Non-pigmented ciliary epithelial cell (primary cell): ENCODE data around the gene MGAT5.

Experiments used
- DNase-seq: peaks from one replicate; pipeline ENCODE4 v3.0.0-alpha.2; 2010; ENCODE audit warnings: low read depth

MGAT5 gene, protein sequence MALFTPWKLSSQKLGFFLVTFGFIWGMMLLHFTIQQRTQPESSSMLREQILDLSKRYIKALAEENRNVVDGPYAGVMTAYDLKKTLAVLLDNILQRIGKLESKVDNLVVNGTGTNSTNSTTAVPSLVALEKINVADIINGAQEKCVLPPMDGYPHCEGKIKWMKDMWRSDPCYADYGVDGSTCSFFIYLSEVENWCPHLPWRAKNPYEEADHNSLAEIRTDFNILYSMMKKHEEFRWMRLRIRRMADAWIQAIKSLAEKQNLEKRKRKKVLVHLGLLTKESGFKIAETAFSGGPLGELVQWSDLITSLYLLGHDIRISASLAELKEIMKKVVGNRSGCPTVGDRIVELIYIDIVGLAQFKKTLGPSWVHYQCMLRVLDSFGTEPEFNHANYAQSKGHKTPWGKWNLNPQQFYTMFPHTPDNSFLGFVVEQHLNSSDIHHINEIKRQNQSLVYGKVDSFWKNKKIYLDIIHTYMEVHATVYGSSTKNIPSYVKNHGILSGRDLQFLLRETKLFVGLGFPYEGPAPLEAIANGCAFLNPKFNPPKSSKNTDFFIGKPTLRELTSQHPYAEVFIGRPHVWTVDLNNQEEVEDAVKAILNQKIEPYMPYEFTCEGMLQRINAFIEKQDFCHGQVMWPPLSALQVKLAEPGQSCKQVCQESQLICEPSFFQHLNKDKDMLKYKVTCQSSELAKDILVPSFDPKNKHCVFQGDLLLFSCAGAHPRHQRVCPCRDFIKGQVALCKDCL

DNA sequence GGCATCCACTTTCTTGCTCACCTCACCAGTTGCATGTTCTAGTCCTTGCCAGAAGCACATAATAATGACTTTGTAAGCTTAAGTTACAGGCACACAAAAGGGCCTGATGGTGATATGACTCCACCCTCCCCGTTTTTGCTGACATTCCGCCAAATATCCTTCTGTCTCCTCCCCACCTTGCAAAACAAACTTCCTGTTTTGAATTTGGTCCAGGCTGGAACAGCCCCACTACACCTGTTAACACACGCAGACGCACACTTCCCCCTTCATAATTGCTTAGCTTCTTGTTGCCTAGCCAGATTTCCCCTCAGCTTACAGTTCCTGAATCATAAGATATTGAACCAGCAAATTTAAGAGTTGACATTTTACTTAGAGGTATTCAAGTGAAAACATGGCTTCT lies at the start of gene MGAT5:
Gene MGAT5, plus strand, starts transcription at position 269 of the 400 bp plus-strand sequence. CDS start 332 bp downstream, outside the sequence.
- no peak for DNase-seq

DNA sequence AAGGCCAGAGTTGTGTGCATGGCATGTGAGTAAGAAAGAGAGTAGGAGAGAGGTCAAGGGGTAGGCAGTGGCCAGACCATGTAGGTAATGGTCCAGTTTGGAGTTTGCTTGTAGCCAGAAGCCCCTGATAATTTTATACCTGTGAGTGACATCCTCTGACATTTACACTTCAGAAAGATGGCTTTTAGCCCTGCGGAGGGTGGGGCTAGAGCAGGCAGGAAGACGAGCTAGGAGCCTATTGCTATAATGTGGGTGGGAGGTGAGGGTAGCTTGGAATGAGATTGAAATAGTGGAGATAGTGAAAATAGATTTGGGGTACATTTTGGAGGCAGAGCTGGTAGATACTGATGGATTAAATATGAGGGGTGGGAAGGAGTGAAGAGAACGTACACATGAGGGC lies 48.8 kb upstream of the MGAT5 start:
- DNase-seq = no peak

DNA sequence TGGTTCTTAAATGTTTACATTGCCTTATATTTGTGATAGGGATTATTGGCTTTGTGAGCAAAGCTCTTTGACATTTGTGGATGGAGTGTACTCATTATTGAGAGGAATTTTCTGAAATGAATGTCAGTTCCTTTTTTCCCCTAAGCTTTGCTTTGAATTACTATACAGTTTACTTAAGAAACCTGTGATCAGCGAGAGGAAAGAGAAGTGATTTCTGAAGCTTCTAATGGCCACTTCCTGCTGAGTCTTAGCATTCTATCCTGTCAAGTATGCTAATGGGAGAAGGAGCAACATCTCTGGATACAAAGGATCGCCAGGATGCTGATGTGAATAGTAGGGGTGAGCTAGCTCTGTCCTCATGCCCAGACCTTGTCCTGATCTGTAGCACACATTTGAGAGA lies 47.8 kb upstream of the MGAT5 start:
- DNase-seq = no peak

DNA sequence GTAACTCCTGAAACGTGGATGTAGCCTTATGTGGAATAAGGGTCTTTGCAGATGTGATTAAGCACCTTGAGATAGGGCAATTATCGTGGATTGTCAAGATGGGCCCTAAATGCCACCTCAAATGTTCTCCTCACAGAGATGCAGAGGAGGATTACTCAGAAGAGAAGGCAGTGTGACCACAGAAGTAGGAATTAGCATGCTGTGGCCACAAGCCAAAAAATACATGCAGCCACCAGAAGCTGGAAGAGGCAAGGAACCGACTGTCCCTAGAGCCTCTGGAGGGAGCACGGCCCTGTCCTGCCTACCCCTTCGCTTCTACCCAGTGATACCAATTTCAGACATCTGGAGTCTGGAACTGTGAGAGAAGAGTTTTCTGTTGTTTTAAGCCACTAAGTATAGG lies 47.3 kb upstream of the MGAT5 start:
- peak; percentile 36 for DNase-seq

DNA sequence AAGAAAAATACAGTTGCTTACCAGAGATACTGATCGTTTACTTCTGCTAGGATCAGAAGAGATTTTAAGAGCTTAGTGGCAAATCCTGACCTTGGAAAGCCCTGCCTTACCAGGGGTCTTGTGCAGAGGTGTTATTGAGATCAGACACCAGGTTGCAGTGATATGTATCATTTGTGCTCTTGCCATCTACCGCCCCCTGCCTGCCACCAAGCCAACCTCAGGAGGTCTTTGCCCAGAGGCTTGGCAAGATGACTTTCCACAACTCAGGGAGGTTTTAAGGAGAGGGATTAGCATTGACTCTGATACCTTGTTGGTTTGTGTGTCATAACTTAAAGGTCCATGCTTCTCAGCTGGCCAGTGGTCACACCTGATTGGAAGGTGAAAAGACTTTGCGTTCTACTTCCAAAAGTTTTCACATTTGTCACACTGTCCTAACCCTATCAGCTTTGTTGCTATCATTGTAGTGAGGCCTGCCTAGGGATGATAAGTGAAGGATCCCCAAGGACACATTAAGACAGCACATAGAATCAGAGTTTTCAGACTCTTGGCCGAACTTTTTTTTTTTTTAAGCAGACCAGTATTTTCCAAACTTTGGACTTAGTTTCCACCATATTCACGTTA lies 46.2 kb upstream of the MGAT5 start:
- DNase-seq = no peak

DNA sequence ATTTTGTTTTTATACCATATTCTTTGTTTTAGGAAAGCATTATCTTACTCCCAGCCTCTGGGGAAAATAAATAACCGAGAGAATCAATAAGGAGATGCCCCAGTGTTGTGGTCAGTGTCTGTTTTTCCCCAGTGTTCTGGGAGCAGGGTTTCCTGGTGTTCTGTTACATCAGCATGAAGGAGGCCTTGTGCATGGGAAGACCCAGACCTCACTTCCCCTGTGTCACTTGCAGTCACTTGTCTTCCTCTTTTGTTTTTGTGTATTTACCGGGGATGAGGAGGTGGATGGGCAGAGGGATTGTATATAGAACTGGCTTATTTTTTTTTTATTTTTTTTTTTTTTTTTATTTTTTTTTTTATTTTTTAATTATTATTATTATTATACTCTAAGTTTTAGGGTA lies 45.0 kb upstream of the MGAT5 start:
- DNase-seq = no peak

DNA sequence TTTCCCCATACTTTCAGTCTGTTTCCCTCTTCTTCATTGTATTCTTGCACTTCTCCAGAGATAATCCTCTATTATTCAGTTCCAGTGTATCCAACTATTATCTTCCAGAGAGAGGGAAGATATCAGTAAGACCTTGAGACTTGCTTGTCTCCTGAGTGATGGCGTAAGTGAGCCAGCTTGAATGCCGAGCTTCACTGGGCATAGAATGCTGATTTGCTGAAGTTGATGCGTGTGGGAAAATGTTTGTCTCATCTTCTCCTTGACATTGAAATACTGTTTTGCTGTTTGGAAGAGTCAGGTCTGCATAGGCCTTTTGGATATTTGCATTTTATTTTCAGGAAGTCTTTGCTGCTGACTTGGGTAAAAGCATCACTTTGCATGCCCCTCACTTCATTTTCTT lies 41.1 kb upstream of the MGAT5 start:
- DNase-seq = no peak

DNA sequence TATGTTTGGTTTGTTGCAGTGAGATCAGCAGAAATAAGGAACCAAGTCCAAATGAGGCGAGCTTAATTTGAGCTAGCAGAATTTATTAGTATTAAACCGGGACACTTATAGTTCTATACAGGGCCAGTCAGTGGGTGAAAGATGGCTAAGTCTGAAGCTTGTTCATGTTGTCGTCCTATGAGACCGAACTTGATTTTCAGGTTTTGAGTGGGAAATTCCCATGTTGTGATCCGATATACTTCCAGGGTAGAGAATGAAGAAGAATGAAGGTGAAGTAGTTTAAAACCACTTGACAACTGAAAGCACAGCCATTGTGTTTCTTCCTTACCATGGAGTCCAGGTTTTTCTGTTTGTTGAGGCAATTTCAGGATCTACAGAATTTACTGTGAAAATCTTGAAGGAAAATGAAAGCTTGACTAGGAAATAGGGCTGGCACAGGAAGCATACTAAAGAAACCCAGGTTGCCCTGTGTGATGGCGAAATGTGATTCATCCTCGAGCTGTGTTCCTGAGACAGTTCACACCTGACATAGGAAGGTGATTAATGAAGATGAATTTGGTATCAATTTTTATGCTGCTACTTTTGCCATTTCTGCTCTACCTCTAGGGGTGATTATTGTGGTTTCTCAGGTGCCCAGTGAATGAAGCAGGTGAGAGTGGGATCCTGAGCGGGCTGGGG lies 37.6 kb upstream of the MGAT5 start:
- no peak for DNase-seq

DNA sequence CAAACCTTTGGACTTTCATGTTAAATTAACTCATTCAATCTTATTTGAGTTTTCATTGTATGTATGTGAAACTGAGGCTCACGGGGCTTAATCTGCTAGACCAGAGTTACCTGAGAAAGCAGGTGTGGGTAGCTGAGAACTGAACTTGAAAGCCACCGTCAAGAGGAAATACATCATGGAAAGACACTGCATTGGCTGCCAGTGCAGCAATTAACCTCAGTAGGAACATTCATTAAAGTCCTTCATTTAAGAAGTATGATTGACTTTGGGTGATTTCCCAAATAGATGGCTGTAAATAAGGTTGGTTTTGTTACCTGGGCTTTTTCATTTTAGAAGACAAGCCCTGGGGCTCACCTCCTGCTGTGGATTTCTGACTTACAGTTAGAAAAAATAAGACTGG lies 36.5 kb upstream of the MGAT5 start:
- DNase-seq = no peak

DNA sequence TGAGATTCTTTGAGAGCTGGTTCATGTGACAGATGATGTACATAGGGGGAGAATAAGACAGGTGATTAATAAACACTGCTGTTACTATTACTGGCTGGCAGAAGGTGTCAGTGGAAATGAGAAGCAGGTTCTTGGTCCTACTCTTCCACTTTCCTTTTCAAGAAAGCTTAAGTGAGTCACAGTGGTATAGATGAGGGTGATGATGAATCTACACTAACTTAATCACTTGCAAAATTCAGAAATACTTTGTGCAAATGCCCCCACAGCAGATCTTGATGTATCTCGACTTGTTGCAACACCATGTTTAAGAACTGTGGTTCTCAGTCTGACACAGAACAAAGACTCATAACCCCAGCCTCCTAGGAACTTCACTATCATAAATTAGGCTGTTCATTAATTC lies 35.9 kb upstream of the MGAT5 start:
- no peak for DNase-seq

DNA sequence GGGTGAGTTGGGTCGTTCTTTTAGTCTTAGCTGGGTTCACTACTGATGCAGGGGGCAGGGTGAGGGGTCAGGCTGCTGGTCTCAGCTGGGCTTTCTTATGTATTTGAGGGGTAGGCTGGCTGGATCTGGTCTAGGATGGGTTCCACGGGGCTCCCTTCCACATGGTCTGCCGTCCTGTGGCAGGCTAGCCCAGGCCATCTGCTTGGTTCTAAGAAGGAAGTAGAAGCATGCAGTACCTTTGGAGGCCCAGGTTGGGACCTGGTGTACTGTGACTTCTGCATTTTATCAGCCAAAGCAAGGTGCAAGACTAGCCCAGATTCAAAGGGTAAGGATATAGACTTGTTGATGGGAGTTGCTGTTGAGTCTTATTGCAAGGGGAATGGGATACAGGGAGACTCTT lies 35.5 kb upstream of the MGAT5 start:
- no peak for DNase-seq

DNA sequence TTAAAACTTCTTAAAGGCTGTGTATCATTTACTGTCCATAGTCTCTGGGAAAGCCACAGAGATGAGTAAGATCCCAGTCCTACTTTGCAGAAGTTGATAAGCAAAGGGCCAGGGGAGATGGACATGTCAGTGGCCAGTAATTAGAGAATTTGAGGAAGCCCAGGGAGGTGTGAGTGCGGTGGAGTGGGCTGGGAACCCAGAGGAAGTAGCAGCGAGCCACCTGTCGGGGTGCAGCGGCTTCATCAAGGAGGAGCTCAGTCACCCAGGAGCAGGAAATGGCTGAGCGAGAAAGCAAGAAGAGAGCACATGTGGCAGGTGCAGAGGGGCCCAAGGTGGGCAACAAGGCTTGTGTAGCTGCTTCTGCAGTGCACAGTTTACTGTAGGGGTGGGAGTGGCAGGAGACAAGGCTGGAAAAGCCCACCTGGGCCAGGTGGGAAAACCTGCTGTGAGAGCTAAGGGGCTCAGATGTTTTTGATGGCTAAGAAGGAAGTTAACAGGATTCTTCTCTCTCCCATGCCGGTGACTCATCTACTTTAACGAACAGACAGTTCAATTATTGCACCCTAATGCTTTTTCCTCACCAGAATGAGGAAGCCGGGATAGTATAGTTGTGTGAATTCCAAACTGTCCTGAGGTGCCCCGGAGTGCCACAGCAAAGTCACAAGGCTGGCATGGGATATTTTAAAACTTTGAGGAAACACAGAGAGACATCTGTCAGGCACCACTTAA lies 34.8 kb upstream of the MGAT5 start:
- DNase-seq = no peak

DNA sequence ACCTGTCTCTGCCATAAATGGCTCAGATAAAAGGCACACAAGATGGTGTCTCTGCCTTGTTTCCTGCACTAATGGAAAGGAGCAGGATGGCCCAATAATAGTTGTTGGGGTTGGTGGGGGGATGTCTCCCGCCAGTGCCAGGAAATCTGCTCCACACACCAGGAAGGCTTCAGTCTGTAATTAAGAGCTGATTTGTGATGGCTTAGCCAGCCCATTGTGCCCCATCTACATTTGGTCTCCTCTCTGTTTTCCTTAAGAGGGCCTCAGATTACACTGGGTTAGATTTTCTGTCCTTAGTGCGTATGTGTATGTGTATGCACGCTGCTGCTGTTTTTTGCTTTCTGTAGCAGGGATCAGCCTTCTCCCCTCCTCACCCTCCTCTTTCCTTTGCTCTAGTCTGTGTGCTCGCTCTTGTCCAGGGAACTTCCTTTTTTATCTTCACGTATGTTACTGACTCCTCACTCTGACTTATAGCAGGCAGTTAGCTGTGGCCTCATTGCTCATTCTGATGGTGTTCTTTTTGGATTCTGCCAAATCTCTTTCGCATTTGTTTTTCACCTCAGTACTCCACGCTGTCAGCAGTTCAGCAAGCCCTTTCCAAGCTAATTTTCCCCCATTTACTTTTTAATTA lies 33.4 kb upstream of the MGAT5 start:
- DNase-seq = no peak

DNA sequence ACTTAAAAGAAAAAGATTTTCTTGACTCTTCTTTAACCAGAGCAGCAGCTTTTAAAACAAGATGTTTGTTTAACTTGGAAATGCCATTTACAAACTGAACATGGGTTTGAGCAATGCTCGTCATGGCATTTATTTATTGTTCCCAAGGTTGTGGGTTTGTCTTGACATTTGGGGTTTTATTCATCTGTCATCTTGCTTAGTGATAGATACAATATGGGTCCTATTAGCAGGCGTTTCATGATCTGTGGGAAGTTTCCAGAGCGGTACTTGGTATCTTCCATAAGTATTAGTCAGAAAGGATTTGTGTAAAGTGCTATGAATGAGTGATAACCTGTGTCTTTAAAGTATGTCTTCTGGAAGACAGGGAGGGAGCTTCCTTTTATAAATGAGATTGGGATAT lies 29.9 kb upstream of the MGAT5 start:
- DNase-seq = no peak

DNA sequence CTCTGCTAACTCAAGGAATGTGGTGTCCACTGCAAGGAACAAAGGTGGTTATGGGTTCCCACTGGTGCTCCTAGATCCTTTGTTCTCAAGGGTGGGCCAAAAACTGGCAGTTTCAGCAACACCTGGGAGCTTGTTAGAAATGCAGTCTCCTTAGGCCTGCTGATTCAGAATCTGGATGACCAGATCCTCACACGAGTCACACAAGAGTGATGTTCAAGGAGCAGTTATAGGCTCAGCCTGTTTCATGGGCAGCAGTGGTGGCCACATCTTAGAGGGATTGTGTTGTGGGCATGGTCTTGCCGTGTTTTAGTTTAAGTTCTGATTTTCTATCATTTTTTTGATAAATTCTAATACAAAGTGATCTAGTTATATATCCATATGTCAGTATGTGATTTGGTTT lies 28.7 kb upstream of the MGAT5 start:
- DNase-seq = no peak

DNA sequence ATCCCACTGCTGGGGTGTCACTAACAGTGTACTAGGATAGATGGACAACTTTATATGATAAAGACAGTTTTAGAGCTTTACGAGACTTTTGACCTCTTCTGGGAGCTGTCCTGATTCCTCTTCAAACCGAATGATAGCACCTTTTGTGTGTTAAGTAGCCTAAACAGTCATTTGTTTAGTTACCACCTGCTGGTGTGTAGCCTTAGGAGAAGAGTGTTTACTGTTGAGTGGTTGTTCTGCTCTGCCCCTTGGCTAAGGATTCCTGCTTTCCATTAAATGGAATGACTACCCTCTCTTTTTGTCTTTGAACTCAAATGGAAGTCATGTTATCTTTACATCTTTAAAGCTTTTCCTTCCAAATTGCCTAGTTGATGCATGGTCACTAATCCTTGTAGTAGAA lies 28.0 kb upstream of the MGAT5 start:
- DNase-seq = no peak

DNA sequence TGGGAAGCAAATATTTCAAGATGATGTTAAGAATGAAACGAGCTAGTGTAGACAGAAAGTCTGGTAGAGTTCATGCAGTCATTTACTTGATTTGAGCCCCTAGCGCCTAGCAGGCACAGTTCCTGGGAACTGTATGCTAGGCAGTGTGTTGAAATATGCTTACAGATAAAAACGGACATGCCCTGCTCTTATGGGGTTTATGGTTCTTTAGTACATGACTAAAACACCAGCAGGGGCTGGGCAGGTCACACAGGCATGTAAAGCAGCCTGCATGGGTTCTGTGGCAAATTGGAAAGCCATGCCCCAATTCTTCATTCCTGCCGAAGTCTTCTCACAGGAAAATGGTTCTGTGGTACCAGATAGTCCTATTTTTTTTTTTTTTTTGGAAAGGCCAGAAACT lies 27.3 kb upstream of the MGAT5 start:
- no peak for DNase-seq

DNA sequence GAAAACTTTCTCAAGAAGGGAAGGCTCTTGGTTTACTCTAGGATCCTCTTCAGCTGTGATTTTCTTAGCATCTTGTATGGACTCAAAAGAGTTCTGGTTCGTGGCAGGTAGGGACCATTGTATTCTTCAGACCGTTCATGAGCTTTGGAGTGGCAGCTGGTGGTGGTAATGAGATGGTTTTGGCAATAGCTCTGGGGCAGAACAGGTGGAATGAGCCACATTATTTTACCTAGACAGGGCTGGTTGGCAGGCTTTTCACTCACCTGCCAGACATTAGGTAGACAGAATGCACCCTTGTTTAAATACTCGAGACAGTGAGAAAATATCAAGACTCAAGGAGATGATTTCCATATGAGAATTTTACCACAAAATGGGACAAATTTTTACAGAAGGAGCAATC lies 26.2 kb upstream of the MGAT5 start:
- DNase-seq = no peak

DNA sequence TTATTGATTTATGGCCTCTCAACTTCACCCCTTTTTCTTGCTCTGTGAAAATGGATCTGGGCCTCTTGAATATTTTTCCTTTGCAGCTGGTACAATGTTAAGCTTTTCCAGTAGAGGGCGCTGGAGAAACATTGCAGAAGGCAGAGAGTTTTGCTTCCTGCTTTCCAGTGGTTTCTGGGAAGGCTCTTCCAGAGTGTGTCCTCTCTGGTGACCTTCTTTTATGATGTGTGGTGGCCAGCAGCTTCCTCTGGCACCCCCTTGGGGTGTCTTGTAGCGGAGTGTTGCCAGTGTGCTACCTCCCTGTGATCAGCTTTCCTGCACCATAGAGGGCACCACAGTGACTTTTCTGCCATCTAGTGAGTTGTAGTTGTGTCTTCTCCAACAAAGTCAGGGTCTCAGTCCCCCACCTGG lies 25.4 kb upstream of the MGAT5 start:
- DNase-seq = no peak

DNA sequence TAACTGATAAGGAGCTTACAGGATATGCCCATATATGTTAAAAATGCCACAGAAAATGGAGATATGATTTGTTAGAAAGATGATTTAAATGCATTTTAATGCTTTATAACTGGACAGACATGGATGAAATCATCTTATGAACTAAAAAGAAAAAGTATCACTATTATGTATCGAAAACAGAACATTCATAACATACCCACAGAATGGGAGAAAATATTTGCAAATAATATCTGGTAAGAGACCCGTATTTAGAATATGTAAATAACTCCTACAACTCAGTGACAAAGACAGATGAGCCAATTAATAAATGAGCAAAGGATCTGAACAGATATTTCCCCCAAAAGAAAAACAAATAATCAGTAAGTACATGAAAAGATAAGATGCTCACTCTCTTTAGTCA lies 24.3 kb upstream of the MGAT5 start:
- no peak for DNase-seq

DNA sequence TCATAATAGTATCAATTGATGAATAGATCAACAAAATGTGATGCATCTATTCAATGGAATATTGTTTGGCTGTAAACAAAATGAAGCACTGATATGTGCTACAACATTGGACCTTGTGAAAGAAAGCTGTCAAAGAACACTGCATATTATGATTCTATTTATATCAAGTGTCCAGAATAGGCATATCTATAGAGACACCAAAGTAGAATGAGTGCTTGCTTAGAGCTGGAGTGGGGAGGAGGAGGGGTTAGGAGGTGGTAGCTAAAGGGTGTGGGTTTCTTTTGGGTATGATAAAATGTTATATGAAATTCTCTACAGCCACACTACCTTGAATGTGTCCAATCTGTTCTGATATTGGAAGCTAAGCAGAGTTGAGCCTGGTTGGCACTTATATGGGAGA lies 23.0 kb upstream of the MGAT5 start:
- no peak for DNase-seq
